H1 (cell line): ENCODE results near the gene ALLC. TPM values are rescaled to one million over a fixed set of nuclear protein-coding genes. Genes with fewer than 3 reads are reported as not detected.

ENCODE experiments used
- EP300 ChIP-seq, 2 experiments: IDR thresholded peaks; 1 replicate in 1 of 2; 2 replicates in 1 of 2; pipeline ENCODE4 v1.6.1; 2011 to 2012; ENCODE audit warnings: low read depth in 2 of 2, low read length in 2 of 2, mild to moderate bottlenecking in 2 of 2, borderline replicate concordance in 1 of 2, inconsistent platforms in 1 of 2, moderate library complexity in 1 of 2
- KDM1A ChIP-seq: fragments of 200-600, 300-600 bp; sonication (generic); IDR thresholded peaks from 2 replicates; pipeline ENCODE4 v1.7.1; 2016; ENCODE audit warnings: mild to moderate bottlenecking, low read length, borderline replicate concordance
- MAFK ChIP-seq: IDR thresholded peaks from 2 replicates; pipeline ENCODE4 v1.6.1; 2012; ENCODE audit warnings: low read depth, mild to moderate bottlenecking, improper control_type of control experiment, low read length
- polyA plus RNA-seq, 7 experiments: library from polyadenylated mRNA; depleted of rRNA in 3 of 7; stranded (reverse) in 5 of 7; unstranded in 2 of 7; fragments of >200 nt in 5 of 7; fragments of 200-250 nt in 2 of 7; gene quantifications; 1 replicate in 5 of 7; 2 replicates in 1 of 7; 4 replicates in 1 of 7; pipeline versions ENCODE4 v1.2.1 to v1.2.3, GENCODE V29; 2011 to 2013; ENCODE audit warnings: missing spikeins in 2 of 7, mixed read lengths in 2 of 7
- total RNA-seq: library from RNA; stranded (reverse); fragmentation: NEBNext Ultra II Directional; extraction: Animal tissue kit (Norgen Biotek cat#: 25700); gene quantifications from 2 replicates; pipeline ENCODE4 v1.2.1, GENCODE V29; 2021

Gene ALLC
- total and polyA plus RNA-seq, 2 of the 8 experiments (the other 6 are each of a cell fraction or from before 2014, with no cell fraction given): not detected

GRCh38 chr2:3680548-3681345, 22.7 kb downstream of the ALLC start (continued):
- TF ChIP-seq MAFK: no peak
- TF ChIP-seq KDM1A: no peak
- TF ChIP-seq EP300 (IDR thresholded peaks at IDR 0.05; ENCODE audit: borderline replicate concordance in 1 of 2, low read depth in 2 of 2, low read length in 2 of 2): no peak
